Activated naive CD4-positive, alpha-beta T cell treated with anti-CD3 and anti-CD28 coated beads, Interleukin-2, amount 50 U/mL, for 16 hours (primary cell): Measurements from ENCODE around the gene ALG1.
"Not testable (repeated sequence)": the region's sequence is repeated elsewhere in the genome, so short reads cannot be mapped to it uniquely, and the experiment has no call there.

Source experiments
- DNase-seq: peaks from one replicate; pipeline ENCODE4 v3.0.0-alpha.2; 2020

The ALG1 gene

DNA sequence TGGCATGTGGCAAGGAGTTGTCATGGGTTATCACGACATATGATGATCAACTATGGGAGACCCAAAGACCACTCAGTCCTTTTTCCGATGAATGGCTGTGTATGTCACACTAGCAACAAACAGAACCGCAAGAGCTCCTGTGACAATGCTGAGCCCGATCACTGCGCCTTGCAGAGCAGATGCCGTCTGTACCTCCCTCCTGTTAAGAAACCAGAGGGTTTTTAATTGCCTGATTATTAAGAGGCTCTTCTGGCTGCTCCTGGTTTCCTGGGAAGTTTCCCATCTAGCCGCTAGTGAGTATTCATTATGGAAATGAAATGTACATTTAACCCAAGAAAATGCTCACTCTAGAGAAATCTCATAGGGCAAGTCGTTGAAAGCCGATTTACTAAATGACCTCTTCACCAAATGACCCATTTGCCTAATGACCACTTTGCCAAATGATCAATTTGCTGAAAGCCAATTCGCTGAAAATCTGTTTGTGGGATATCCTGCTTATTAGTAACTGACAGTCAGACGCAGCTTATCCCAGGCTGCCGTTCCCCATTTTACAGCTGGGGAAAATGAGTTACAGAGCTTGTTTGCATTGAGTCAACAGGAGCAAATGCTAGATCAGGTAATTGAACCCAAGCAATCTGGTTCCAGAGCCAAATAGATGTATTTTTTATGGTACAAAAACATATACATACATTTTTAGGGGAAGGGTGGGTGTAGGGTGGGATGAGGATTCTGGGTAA, 31.8 kb downstream of the ALG1 start:
- not testable (repeated sequence) for DNase-seq

DNA sequence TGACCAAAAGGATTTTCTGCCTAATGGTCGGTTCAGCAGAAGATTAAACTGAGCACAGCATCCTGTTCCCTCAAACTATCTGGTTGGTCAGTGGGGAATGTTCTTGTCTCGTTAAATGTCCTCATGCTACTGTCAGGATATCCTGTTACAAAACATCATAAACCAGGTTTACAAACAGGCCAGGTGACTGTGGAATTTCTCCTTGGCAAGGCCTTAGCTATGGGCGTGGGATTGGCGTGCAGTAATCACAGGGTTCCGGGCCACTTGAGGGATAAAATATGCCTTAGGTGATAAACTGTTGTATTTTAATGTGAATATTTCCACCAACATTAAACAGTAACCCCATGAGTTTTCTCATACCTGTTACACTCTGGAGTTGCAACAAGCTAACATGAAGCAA, 33.4 kb downstream of the ALG1 start:
- not testable (repeated sequence) for DNase-seq

DNA sequence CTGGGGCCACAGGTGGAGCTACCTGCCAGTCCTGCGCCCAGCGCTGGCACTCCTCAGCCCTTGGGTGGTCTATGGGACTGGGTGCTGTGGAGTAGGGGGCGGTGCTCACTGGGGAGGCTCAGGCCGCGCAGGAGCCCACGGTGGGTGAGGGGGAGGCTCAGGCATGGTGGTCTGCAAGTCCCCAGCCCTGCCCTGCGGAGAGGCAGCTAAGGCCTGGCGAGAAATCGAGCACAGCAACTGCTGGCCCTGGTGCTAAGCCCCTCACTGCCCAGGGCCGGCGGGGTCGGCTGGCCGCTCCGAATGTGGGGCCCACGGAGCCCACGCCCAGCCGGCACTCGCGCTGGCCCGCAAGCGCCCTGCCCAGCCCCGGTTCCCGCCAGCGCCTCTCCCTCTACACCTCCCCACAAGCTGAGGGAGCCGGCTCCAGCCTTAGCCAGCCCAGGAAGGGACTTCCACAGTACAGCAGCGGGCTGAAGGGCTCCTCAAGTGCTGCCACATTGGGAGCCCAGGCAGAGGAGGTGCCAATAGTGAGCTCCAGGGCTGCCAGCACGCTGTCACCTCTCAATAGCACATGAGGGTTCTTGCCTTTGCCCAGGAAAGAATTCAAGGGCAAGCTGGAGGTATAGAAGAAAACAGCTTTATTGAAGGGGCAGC, 37.0 kb downstream of the ALG1 start:
- DNase-seq = no peak

DNA sequence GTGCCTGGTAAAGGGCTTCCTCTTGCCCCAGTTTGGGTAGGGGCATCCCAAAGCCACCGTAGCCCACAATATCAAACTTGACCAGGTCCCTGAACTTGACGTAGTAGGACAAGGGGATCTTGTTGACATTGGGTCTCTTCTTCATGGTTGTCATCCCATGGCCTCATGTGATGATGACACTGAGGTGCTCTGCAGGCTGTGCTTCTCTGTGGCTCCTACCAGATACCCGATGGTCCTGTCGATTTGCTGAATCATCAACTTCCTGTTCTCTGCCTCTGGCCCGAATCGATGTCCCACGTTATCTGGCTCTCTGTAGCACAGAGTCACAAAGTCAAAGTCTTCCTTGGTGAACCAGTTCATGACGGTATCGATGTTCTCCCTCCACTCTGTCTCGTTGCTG, 39.3 kb downstream of the ALG1 start:
- not testable (repeated sequence) for DNase-seq

DNA sequence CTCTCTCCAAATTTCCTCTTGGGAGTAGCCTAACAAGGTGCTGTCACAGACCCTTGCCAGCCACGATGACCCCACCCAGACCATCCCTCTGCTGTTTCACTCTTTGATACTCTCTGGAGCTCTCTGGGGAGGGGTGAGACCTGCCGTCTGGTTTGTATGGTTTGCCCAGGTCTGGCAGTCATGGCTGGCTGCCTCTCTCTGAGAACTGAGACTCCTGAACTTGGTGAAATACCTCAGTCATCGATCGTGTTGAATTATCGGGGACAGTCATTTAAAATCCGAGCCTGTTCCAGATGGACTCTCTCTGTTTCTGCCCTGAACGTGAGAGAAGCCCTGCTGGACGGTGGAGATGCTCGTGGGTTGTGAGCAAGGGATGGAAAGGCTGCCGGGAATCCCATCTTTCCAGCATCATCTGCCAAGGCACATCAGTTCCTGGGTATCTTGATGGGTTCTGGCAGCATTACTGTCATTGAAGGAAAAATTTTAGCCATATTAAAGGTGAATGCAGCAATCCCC, 45.2 kb downstream of the ALG1 start:
- not testable (repeated sequence) for DNase-seq

DNA sequence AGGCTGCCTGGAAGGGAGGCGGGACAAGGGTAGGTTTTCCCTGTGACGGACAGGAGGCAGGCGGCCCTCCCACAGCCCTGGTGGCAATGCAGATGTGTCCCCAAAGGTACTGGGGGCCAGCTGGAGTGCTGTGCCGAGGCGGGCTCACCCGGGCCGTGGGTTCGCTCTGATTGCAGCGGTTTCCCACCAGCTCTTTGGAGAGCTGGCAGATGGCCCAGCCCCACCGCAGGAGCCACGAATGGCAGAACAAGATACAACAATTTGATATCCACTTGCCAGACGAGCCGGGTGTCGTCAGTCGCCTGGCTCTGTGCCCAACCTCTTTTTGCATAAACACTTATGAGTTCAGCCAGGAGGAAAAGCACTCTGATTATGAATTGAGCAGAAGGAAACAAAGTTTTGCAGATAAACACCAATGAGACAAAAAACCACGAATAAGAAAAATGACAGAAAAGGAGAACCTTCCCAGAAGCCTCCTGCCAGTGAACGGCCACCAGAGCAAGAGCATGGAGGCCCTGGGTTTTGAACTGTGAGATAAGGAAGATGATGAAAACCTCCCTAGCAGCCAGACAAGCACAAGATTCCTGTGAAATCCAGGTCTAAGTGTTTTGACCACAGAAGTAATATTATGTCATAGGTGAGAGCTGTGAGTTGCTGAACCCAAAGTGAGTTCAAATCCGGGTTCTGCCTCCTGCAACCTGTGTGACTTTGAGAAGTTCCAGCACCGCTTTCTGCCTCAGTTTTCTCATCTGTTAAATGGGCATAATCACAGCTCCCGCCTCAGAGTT, 45.9 kb downstream of the ALG1 start:
- peak; percentile 17 for DNase-seq

DNA sequence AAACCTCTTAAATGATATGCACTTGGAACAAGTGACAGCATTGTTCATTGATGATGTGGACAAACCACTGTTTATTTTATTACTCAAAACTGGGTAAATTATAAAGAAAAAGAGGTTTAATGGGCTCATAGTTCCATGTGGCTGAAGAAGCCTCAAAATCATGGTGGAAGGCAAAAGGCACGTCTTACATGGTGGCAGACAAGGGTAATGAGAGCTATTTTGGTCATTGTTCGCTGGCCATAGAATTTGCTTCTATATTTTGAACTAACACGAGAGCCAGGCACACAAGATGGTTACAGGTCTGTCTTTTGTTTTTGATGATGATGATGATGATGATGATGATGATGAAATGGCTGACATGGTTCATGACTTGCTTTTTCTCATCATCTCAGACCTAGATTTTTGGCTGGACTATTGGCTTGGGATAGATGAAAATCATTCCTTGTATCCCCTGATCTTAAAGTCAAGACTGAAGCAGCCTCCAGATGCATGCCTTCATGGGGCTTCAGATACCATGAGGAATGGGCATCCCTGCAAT, 59.9 kb downstream of the ALG1 start:
- not testable (repeated sequence) for DNase-seq

DNA sequence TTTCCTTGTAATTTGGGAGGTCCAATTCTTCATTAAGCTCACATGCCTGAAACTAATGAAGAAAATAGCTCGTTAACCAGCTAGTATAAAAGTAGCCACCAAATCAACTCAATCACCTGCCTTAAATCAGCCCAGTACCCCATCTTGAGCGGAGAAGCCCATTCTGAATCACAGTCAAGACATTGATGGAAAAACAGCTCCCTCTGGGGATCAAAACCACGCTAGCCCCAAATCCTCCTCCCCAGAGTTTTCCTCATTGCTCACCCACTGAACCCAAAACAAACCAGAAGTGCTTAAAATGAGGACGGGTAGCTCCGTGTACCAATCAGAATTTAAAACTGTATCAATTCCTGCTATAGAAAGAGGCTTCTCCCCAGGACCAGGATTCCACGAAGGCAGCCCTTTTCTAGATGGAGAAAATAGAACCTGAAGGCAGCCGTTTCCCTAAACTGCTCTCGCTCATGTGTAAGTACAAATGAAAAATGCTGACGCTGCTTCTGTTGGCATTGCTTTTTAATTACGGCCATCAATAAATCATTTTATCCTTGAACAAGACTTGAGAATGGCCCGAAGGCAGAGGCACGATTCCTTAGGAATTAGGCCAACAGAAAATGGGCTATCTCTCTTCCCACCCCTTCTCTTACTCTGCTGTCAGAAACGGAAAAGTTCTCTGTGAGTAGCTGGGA, 61.4 kb downstream of the ALG1 start:
- DNase-seq = not testable (repeated sequence)

DNA sequence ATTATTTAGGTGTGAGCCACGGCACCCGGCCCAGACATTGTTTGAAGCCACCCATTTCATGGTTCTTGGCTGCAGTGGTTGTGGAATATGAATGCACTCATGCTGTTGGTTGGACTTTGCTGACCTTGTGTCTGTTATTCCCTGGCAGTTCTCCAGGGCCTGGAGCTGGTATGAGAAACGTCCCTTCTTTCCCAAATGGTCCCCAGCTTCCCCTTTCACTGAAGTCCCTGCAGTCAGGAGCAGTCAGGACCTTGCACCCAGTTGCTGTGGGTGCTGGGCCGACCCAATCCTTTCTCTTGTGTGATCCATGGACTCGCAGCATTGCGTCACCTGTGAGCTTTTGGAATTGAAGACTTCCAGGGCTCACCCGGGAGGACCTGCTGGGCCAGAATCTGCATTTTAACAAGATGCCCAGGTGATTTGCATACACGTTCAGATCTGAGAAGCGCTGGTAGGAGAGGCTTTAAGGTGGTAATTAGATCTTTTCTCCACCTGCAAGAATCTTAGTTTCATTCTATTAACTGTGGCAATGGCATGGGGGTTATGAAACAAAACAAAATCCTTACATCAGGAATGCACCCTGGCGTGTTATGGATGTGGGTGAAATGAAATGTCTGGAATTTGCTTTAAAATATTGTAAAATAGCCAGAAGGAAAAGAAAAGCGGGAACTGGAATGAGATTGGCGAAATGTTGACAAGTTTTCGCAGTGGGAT, 63.3 kb downstream of the ALG1 start:
- DNase-seq = not testable (repeated sequence)
